Testis (tissue), 3 donors: Measurements from ENCODE around the gene ZFAND5. TPM values are rescaled to one million over a fixed set of nuclear protein-coding genes. Genes with fewer than 3 reads are reported as not detected.

Experiments used
- DNase-seq: peaks from one replicate; pipeline ENCODE4 v3.0.0-alpha.2; 2019
- H3K27ac ChIP-seq, 2 donors: fragments of 200-600 bp; sonication (generic); one replicate each; pipeline ENCODE4 v1.5.1; 2019
- H3K27me3 ChIP-seq: fragments of 200-600 bp; sonication (generic); one replicate; pipeline ENCODE4 v1.5.1; 2019
- H3K36me3 ChIP-seq: fragments of 200-600 bp; sonication (generic); one replicate; pipeline ENCODE4 v1.5.1; 2017; ENCODE audit warnings: low read depth; ENCODE audit errors: missing control alignments
- H3K4me1 ChIP-seq: fragments of 200-600 bp; sonication (generic); one replicate; pipeline ENCODE4 v1.5.1; 2019
- H3K4me3 ChIP-seq, 2 donors: fragments of 200-600 bp; sonication (generic); one replicate each; pipeline ENCODE4 v1.5.1; 2017 to 2019
- H3K9me3 ChIP-seq: fragments of 200-600 bp; sonication (generic); one replicate; pipeline ENCODE4 v1.5.1; 2017
- POLR2A ChIP-seq: fragments of 450-650 bp; IDR thresholded peaks from one replicate; pipeline ENCODE4 v1.6.1; 2017; ENCODE audit warnings: antibody characterized with exemption, mild to moderate bottlenecking, moderate library complexity
- WGBS, 2 donors: methylation state at CpG; one replicate each; pipeline ENCODE4 v1.1.5; 2018; 5-methylcytosine and 5-hydroxymethylcytosine counted together
- intact Hi-C: fragments of 100-400 bp; cut with DNase I; formaldehyde crosslinking; loops from one replicate; pipeline ENCODE4 v1.15.1; 2023; ENCODE audit warnings: low total_unique reads
- polyA plus RNA-seq: library from polyadenylated mRNA; stranded (reverse); fragments of 350-450 nt; fragmentation: Illumina TruSeq; extraction: RNeasy Lipid Tissue Mini Kit (QIAGEN cat#74804); gene quantifications from one replicate; pipeline ENCODE4 v1.2.3, GENCODE V29; 2014; ENCODE audit warnings: low read depth, low replicate concordance; ENCODE audit not compliant: insufficient read depth
- total RNA-seq, 2 donors: library from RNA; depleted of rRNA; stranded (reverse); fragments of >200 nt; gene quantifications; one replicate each; pipeline ENCODE4 v1.2.3, GENCODE V29; 2016
- TF ChIP-seq, protein P1 (sequence below), 3 experiments: fragments of 450-650 bp in 2 of 3; fragments of 200-600 bp in 1 of 3; sonication (generic) in 1 of 3; IDR thresholded peaks; one replicate each; pipeline ENCODE4 v1.5.1; 2016 to 2019; ENCODE audit warnings: antibody characterized with exemption in 3 of 3, mild to moderate bottlenecking in 2 of 3, moderate library complexity in 1 of 3

The ZFAND5 gene
- total and polyA plus RNA-seq, 3 donors from 2014 or later: 251 to 314 (median 313) TPM

- Histone ChIP-seq H3K9me3 (no peaks in the 10 kb centered on the region), H3K4me3 (no peak overlapping the region), H3K27ac (peak overlapping the region; percentile 12 to 51), H3K27me3 (no peaks in the 10 kb centered on the region), H3K36me3 (no peaks in the 10 kb centered on the region), H3K4me1 (no peaks in the 10 kb centered on the region)
- TF ChIP-seq POLR2A: no peak
- TF ChIP-seq, protein P1, sequence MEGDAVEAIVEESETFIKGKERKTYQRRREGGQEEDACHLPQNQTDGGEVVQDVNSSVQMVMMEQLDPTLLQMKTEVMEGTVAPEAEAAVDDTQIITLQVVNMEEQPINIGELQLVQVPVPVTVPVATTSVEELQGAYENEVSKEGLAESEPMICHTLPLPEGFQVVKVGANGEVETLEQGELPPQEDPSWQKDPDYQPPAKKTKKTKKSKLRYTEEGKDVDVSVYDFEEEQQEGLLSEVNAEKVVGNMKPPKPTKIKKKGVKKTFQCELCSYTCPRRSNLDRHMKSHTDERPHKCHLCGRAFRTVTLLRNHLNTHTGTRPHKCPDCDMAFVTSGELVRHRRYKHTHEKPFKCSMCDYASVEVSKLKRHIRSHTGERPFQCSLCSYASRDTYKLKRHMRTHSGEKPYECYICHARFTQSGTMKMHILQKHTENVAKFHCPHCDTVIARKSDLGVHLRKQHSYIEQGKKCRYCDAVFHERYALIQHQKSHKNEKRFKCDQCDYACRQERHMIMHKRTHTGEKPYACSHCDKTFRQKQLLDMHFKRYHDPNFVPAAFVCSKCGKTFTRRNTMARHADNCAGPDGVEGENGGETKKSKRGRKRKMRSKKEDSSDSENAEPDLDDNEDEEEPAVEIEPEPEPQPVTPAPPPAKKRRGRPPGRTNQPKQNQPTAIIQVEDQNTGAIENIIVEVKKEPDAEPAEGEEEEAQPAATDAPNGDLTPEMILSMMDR (IDR thresholded peaks at IDR 0.05): no peak
- 50 to 60% methylated on average over 2 of the region's 2 CpGs for WGBS, 2 donors
- intact Hi-C loops: no loop called here
- DNase-seq: no peak
Observed at GRCh38 chr9:72402744-72403143, 37.7 kb upstream of the ZFAND5 start.

- intact Hi-C loops: no loop called here
- Histone ChIP-seq H3K9me3 (no peaks in the 10 kb centered on the region), H3K4me1 (peaks cover 8% of the 10 kb centered on the region), H3K4me3 (no peak overlapping the region), H3K36me3 (no peaks in the 10 kb centered on the region), H3K27ac (peak overlapping the region in 1 of 2 donors; percentile 9), H3K27me3 (no peaks in the 10 kb centered on the region)
- 47 to 68% methylated on average over 1 of the region's 1 CpG for WGBS, 2 donors
- DNase-seq: no peak
- TF ChIP-seq POLR2A: no peak
- TF ChIP-seq, protein P1 (IDR thresholded peaks at IDR 0.05): no peak
Observed at GRCh38 chr9:72401396-72401795, 36.4 kb upstream of the ZFAND5 start.

GRCh38 chr9:72400866-72401265 lies 35.9 kb upstream of the ZFAND5 start:
- Histone ChIP-seq H3K9me3 (no peaks in the 10 kb centered on the region), H3K27me3 (no peaks in the 10 kb centered on the region), H3K4me1 (peaks cover 13% of the 10 kb centered on the region), H3K27ac (no peak overlapping the region), H3K4me3 (no peak overlapping the region), H3K36me3 (no peaks in the 10 kb centered on the region)
- 81 to 90% methylated on average over 2 of the region's 2 CpGs for WGBS, 2 donors
- DNase-seq: no peak
- intact Hi-C loops: no loop called here
- TF ChIP-seq, protein P1 (IDR thresholded peaks at IDR 0.05): no peak
- TF ChIP-seq POLR2A: no peak

DNA sequence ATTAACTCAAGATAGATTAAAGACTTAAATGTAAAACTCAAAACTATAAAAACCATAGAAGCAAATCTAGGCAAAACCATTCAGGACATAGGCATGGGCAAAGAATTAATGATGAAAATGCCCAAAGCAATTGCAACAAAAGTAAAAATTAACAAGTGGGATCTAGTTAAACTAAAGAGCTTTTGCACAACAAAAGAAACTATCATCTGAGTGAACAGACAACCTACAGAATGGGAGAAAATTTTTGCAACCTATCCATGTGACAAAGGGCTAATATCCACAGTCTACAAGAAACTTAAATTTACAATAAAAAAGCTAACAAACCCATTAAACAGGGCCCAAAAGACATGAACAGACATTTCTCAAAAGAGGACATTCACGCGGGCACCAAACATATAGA lies 34.4 kb upstream of the ZFAND5 start:
- intact Hi-C loops: no loop called here
- Histone ChIP-seq H3K4me3 (no peak overlapping the region), H3K4me1 (peaks cover 13% of the 10 kb centered on the region), H3K27me3 (no peaks in the 10 kb centered on the region), H3K36me3 (no peaks in the 10 kb centered on the region), H3K9me3 (no peaks in the 10 kb centered on the region), H3K27ac (no peak overlapping the region)
- no peak for TF ChIP-seq POLR2A
- TF ChIP-seq, protein P1 (IDR thresholded peaks at IDR 0.05): no peak
- WGBS, 2 donors: 96 to 100% methylated on average over 2 of the region's 2 CpGs
- no peak for DNase-seq
